MM.1S (cell line): ENCODE data around the gene DHRS7B.

Experiments used
- EZH2 ChIP-seq: fragments of 300-600 bp; sonication (generic); optimal IDR thresholded peaks from 2 replicates; pipeline ENCODE3; 2017; ENCODE audit warnings: low read depth, mild to moderate bottlenecking, antibody characterized with exemption, low read length, mixed read lengths
- EZH2phosphoT487 ChIP-seq: fragments of 300-600 bp; sonication (generic); IDR thresholded peaks from 2 replicates; pipeline ENCODE4 v1.6.1; 2018; ENCODE audit warnings: antibody characterized with exemption, low read length
- TF ChIP-seq, protein P1 (sequence below): fragments of 300-600 bp; sonication (generic); IDR thresholded peaks from 2 replicates; pipeline ENCODE4 v1.5.1; 2016; ENCODE audit warnings: antibody characterized with exemption, low read length, mixed read lengths

DNA sequence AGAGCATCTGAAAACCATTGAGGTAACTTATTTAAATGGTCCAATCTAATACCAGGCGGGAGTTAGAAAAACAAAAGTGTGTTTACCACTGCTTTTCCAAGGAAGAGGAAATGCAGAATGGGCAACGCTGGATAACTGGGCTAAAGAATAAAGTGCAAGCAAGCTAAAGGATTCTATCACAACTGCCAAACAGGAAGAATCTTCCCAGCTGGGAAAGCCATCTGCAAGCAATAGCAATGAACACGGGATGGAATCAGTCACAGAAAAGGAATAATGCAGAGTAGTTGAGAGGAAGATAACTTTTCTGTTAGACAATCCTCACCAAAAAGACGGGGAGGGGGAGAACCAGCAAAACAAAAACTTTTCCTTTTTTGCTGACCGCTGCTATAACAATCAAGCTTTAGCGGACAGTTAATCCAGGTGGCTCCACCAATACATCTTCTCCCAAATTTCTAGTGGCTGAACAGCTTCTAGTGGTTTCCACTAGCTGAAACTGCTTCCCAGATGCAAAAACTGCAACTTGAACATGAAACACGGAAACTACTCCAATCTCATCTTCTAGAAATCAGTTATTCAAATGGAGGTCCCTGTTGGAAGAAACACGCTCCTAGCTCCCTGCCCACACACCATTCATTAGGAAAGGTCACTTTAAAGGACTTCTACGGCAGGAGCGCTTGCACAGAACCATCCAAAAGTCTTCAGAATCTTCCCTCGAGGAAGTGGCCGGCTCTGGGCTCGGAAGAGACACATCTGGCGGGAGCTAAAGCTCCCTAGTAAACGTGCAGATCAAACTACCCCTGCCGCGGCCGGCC lies 86.3 kb downstream of the DHRS7B start:
- TF ChIP-seq, protein P1, sequence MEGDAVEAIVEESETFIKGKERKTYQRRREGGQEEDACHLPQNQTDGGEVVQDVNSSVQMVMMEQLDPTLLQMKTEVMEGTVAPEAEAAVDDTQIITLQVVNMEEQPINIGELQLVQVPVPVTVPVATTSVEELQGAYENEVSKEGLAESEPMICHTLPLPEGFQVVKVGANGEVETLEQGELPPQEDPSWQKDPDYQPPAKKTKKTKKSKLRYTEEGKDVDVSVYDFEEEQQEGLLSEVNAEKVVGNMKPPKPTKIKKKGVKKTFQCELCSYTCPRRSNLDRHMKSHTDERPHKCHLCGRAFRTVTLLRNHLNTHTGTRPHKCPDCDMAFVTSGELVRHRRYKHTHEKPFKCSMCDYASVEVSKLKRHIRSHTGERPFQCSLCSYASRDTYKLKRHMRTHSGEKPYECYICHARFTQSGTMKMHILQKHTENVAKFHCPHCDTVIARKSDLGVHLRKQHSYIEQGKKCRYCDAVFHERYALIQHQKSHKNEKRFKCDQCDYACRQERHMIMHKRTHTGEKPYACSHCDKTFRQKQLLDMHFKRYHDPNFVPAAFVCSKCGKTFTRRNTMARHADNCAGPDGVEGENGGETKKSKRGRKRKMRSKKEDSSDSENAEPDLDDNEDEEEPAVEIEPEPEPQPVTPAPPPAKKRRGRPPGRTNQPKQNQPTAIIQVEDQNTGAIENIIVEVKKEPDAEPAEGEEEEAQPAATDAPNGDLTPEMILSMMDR = no peak
- TF ChIP-seq EZH2 (no peak), EZH2phosphoT487 (no peak)
